CD14-positive monocyte (primary cell): Measurements from ENCODE around the gene DSC1. TPM values are rescaled to one million over a fixed set of nuclear protein-coding genes. Genes with fewer than 3 reads are reported as not detected.
"Not testable (repeated sequence)": the region's sequence is repeated elsewhere in the genome, so short reads cannot be mapped to it uniquely, and the experiment has no call there.

Experiments
- DNase-seq, 3 donors: peaks; one replicate each; pipeline ENCODE4 v3.0.0-alpha.2; 2011 to 2022
- H2AFZ ChIP-seq: 2 replicates; pipeline ENCODE4 v1.6.0; 2012; ENCODE audit warnings: mild to moderate bottlenecking, low read depth, low read length, inconsistent platforms; ENCODE audit not compliant: insufficient read depth, poor library complexity, severe bottlenecking
- H3K27ac ChIP-seq, 2 donors: 1 replicate in 1 of 2; 2 replicates in 1 of 2; pipeline ENCODE4 v1.5.1; 2012 to 2013; ENCODE audit warnings: low read length in 2 of 2, control low read depth in 1 of 2, inconsistent platforms in 1 of 2, low read depth in 1 of 2, mild to moderate bottlenecking in 1 of 2
- H3K27me3 ChIP-seq, 2 donors: one replicate each; pipeline versions ENCODE4 v1.6.0 to v1.6.1; 2011 to 2013; ENCODE audit warnings: low read length in 2 of 2; ENCODE audit not compliant: control insufficient read depth in 2 of 2, insufficient read depth in 2 of 2
- H3K36me3 ChIP-seq, 2 donors: replicated peaks in 1 of 2; 1 replicate in 1 of 2; 2 replicates in 1 of 2; pipeline versions ENCODE4 v1.5.1 to v1.6.1; 2012 to 2013; ENCODE audit warnings: low read length in 2 of 2, control low read depth in 1 of 2, inconsistent platforms in 1 of 2, mild to moderate bottlenecking in 1 of 2; ENCODE audit not compliant: insufficient read depth in 2 of 2, control insufficient read depth in 1 of 2
- H3K4me1 ChIP-seq, 2 donors: 1 replicate in 1 of 2; 2 replicates in 1 of 2; pipeline versions ENCODE4 v1.5.1 to v1.6.1; 2012 to 2013; ENCODE audit warnings: low read length in 2 of 2, control low read depth in 1 of 2, inconsistent platforms in 1 of 2, mild to moderate bottlenecking in 1 of 2, moderate library complexity in 1 of 2; ENCODE audit not compliant: insufficient read depth in 2 of 2, control insufficient read depth in 1 of 2
- H3K4me2 ChIP-seq: replicated peaks from 2 replicates; pipeline ENCODE3; 2012; ENCODE audit warnings: low read length, moderate library complexity, mild to moderate bottlenecking; ENCODE audit not compliant: poor library complexity, severe bottlenecking; ENCODE audit errors: extremely low read depth
- H3K4me3 ChIP-seq, 3 experiments: fragments of 200-600 bp in 1 of 3; sonication (generic) in 1 of 3; replicated peaks in 1 of 3; 1 replicate in 2 of 3; 2 replicates in 1 of 3; pipeline ENCODE4 v1.5.1; 2011 to 2013; ENCODE audit warnings: low read length in 3 of 3, mild to moderate bottlenecking in 3 of 3, control low read depth in 2 of 3, low read depth in 2 of 3, inconsistent platforms in 1 of 3, moderate library complexity in 1 of 3
- H3K79me2 ChIP-seq: 2 replicates; pipeline ENCODE4 v1.6.0; 2012; ENCODE audit warnings: mild to moderate bottlenecking, control low read depth, inconsistent platforms, low read length, moderate library complexity; ENCODE audit not compliant: insufficient read depth
- H3K9ac ChIP-seq: 2 replicates; pipeline ENCODE4 v1.6.0; 2017; ENCODE audit warnings: low read length, mild to moderate bottlenecking; ENCODE audit not compliant: insufficient read depth, poor library complexity, severe bottlenecking
- H3K9me3 ChIP-seq, 2 donors: replicated peaks in 1 of 2; 1 replicate in 1 of 2; 2 replicates in 1 of 2; pipeline versions ENCODE4 v1.5.1 to v1.6.1; 2012 to 2013; ENCODE audit warnings: low read length in 2 of 2, control low read depth in 1 of 2; ENCODE audit not compliant: control insufficient read depth in 1 of 2, insufficient read depth in 1 of 2
- H4K20me1 ChIP-seq: 2 replicates; pipeline ENCODE4 v1.6.0; 2012; ENCODE audit warnings: mild to moderate bottlenecking, low read length, control low read depth, moderate library complexity; ENCODE audit not compliant: insufficient read depth
- H3K27ac Mint-ChIP-seq, 7 donors: one replicate each; pipeline ENCODE4 v1.8.0; 2020; ENCODE audit warnings: mild to moderate bottlenecking in 7 of 7, mixed read lengths in 7 of 7, moderate library complexity in 6 of 7, inconsistent platforms in 2 of 7
- H3K27me3 Mint-ChIP-seq, 3 donors: one replicate each; pipeline ENCODE4 v1.8.0; 2021 to 2022; ENCODE audit warnings: low read depth in 3 of 3, mild to moderate bottlenecking in 3 of 3, mixed read lengths in 3 of 3, moderate library complexity in 3 of 3, inconsistent platforms in 1 of 3
- H3K36me3 Mint-ChIP-seq, 2 donors: one replicate each; pipeline ENCODE4 v1.8.0; 2020; ENCODE audit warnings: mixed read lengths in 2 of 2, inconsistent platforms in 1 of 2, mild to moderate bottlenecking in 1 of 2
- H3K4me1 Mint-ChIP-seq: one replicate; pipeline ENCODE4 v1.8.0; 2020; ENCODE audit warnings: mild to moderate bottlenecking, mixed read lengths
- H3K4me3 Mint-ChIP-seq, 2 donors: one replicate each; pipeline ENCODE4 v1.8.0; 2020; ENCODE audit warnings: mild to moderate bottlenecking in 2 of 2, mixed read lengths in 2 of 2, moderate library complexity in 1 of 2
- H3K9me3 Mint-ChIP-seq, 7 donors: one replicate each; pipeline ENCODE4 v1.8.0; 2020 to 2022; ENCODE audit warnings: mixed read lengths in 7 of 7, mild to moderate bottlenecking in 6 of 7, moderate library complexity in 6 of 7, inconsistent platforms in 2 of 7
- CTCF ChIP-seq: fragments of 200-600 bp; IDR thresholded peaks from one replicate; pipeline ENCODE4 v1.8.0; 2022; ENCODE audit warnings: antibody characterized with exemption, mild to moderate bottlenecking
- WGBS: methylation state at CpG from one replicate; pipeline ENCODE4 v1.1.5; 2013; ENCODE audit warnings: missing lambda C conversion rate; ENCODE audit not compliant: insufficient coverage; 5-methylcytosine and 5-hydroxymethylcytosine counted together
- intact Hi-C, 2 donors: fragments of 100-400 bp; cut with micrococcal nuclease; formaldehyde crosslinking; loops; one replicate each; pipeline versions ENCODE4 v1.15.0 to v1.15.1; 2023
- polyA plus RNA-seq, 3 donors: library from polyadenylated mRNA; depleted of rRNA in 1 of 3; unstranded in 2 of 3; stranded (reverse) in 1 of 3; fragments of 300-500 nt in 2 of 3; fragments of >200 nt in 1 of 3; fragmentation: Illumina TruSeq in 2 of 3; gene quantifications; 1 replicate in 2 of 3; 2 replicates in 1 of 3; pipeline ENCODE4 v1.2.3, GENCODE V29; 2012 to 2021

Gene DSC1
- polyA plus RNA-seq, 3 donors: not detected

GRCh38 chr18:31129398-31130115, 33.1 kb downstream of the DSC1 start:
- H4K20me1 ChIP-seq: no peaks in the 10 kb centered on the region
- no peaks in the 10 kb centered on the region for H3K36me3 Mint-ChIP-seq
- no peak for DNase-seq
- no peaks in the 10 kb centered on the region for H3K36me3 ChIP-seq
- no peaks in the 10 kb centered on the region for H3K9me3 ChIP-seq
- no peak overlapping the region for H3K27ac ChIP-seq
- H3K4me3 Mint-ChIP-seq: no peak overlapping the region
- H3K27me3 Mint-ChIP-seq: peaks cover 2 to 3% (median 2%) of the 10 kb centered on the region in 3 donors
- no peaks in the 10 kb centered on the region for H3K9me3 Mint-ChIP-seq
- WGBS: 83% methylated on average over 1 of the region's 1 CpG
- H3K4me3 ChIP-seq: no peak overlapping the region
- no peak overlapping the region for H2AFZ ChIP-seq
- no peaks in the 10 kb centered on the region for H3K4me1 Mint-ChIP-seq
- no peak overlapping the region for H3K27ac Mint-ChIP-seq
- no peak for TF ChIP-seq CTCF
- H3K4me1 ChIP-seq: no peaks in the 10 kb centered on the region
- intact Hi-C loops: no loop called here
- no peaks in the 10 kb centered on the region for H3K79me2 ChIP-seq
- no peaks in the 10 kb centered on the region for H3K27me3 ChIP-seq
- H3K9ac ChIP-seq: no peak overlapping the region
- no peak overlapping the region for H3K4me2 ChIP-seq

- Histone ChIP-seq H3K27me3 (no peaks in the 10 kb centered on the region), H3K4me2 (no peak overlapping the region), H2AFZ (no peak overlapping the region), H3K4me3 (no peak overlapping the region), H3K36me3 (no peaks in the 10 kb centered on the region), H3K27ac (no peak overlapping the region), H3K79me2 (no peaks in the 10 kb centered on the region), H4K20me1 (no peaks in the 10 kb centered on the region), H3K9ac (no peak overlapping the region), H3K4me1 (no peaks in the 10 kb centered on the region), H3K9me3 (no peaks in the 10 kb centered on the region)
- no CpG with 5 or more reads among the region's 1 CpG for WGBS
- Mint-ChIP-seq H3K4me3 (no peak overlapping the region), H3K4me1 (no peaks in the 10 kb centered on the region), H3K36me3 (no peaks in the 10 kb centered on the region), H3K9me3 (peaks cover 0 to 2% (median 0%) of the 10 kb centered on the region in 7 donors), H3K27ac (no peak overlapping the region), H3K27me3 (peaks cover 0 to 2% (median 0%) of the 10 kb centered on the region in 3 donors)
- intact Hi-C loops: no loop called here
- no peak for TF ChIP-seq CTCF
- DNase-seq: no peak
Observed at GRCh38 chr18:31125878-31126277, 36.8 kb downstream of the DSC1 start.

GRCh38 chr18:31123125-31123524, 39.5 kb downstream of the DSC1 start:
- H3K27ac ChIP-seq, DNase-seq, H2AFZ ChIP-seq, H3K9ac ChIP-seq, H3K4me1 ChIP-seq, intact Hi-C loops, H3K36me3 ChIP-seq, H3K9me3 Mint-ChIP-seq, H3K4me3 Mint-ChIP-seq, H3K4me3 ChIP-seq, H3K4me1 Mint-ChIP-seq, H3K27me3 Mint-ChIP-seq, H3K4me2 ChIP-seq, H3K9me3 ChIP-seq, H3K36me3 Mint-ChIP-seq, H3K27me3 ChIP-seq, H3K79me2 ChIP-seq, H4K20me1 ChIP-seq: not testable (repeated sequence)
- WGBS: no CpG with 5 or more reads among the region's 2 CpGs
- peak overlapping the region in 1 of 7 donors; percentile 64 for H3K27ac Mint-ChIP-seq
